H1 (cell line): ENCODE data around the gene C1orf50. TPM values are rescaled to one million over a fixed set of nuclear protein-coding genes. Genes with fewer than 3 reads are reported as not detected.

ENCODE experiments used
- CREB1 ChIP-seq: IDR thresholded peaks from 2 replicates; pipeline ENCODE4 v1.6.1; 2012; ENCODE audit warnings: inconsistent platforms
- EGR1 ChIP-seq: IDR thresholded peaks from 2 replicates; pipeline ENCODE4 v1.6.1; 2011; ENCODE audit warnings: low read depth, low read length, borderline replicate concordance
- HDAC2 ChIP-seq, 2 experiments: fragments of 300-600 bp in 1 of 2; sonication (generic) in 1 of 2; IDR thresholded peaks; 2 replicates each; pipeline ENCODE4 v1.6.1; 2011 to 2012; ENCODE audit warnings: low read depth in 2 of 2, low read length in 2 of 2, mild to moderate bottlenecking in 2 of 2, moderate library complexity in 2 of 2, borderline replicate concordance in 1 of 2, inconsistent platforms in 1 of 2
- JUN ChIP-seq: IDR thresholded peaks from 2 replicates; pipeline ENCODE4 v1.6.1; 2011; ENCODE audit warnings: low read depth, mild to moderate bottlenecking, improper control_type of control experiment, low read length
- MAFK ChIP-seq: IDR thresholded peaks from 2 replicates; pipeline ENCODE4 v1.6.1; 2012; ENCODE audit warnings: low read depth, mild to moderate bottlenecking, improper control_type of control experiment, low read length
- POLR2AphosphoS5 ChIP-seq: IDR thresholded peaks from 2 replicates; pipeline ENCODE4 v1.6.1; 2011; ENCODE audit warnings: low read depth, low read length
- RAD21 ChIP-seq, 2 experiments: IDR thresholded peaks in 1 of 2; conservative IDR thresholded peaks in 1 of 2; 2 replicates each; pipeline ENCODE4 v1.6.1; 2011; ENCODE audit warnings: low read depth in 2 of 2, low read length in 2 of 2, improper control_type of control experiment in 1 of 2, inconsistent platforms in 1 of 2, mild to moderate bottlenecking in 1 of 2, moderate library complexity in 1 of 2
- RNF2 ChIP-seq: fragments of 200-900, 300-1000 bp; sonication (generic); IDR thresholded peaks from 2 replicates; pipeline ENCODE4 v1.7.1; 2016; ENCODE audit warnings: borderline replicate concordance, low read depth, mild to moderate bottlenecking, antibody characterized with exemption, low read length; ENCODE audit not compliant: poor library complexity, severe bottlenecking; ENCODE audit errors: missing control alignments
- SAP30 ChIP-seq: fragments of 300-600 bp; sonication (generic); IDR thresholded peaks from 2 replicates; pipeline ENCODE4 v1.7.1; 2012; ENCODE audit warnings: low read length, moderate library complexity, mild to moderate bottlenecking, inconsistent platforms; ENCODE audit not compliant: insufficient read depth, insufficient replicate concordance
- SIN3A ChIP-seq, 2 experiments: IDR thresholded peaks in 1 of 2; conservative IDR thresholded peaks in 1 of 2; 2 replicates each; pipeline ENCODE4 v1.6.1; 2011 to 2012; ENCODE audit warnings: low read length in 2 of 2, improper control_type of control experiment in 1 of 2, low read depth in 1 of 2, mild to moderate bottlenecking in 1 of 2
- SIRT6 ChIP-seq: IDR thresholded peaks from one replicate; pipeline ENCODE4 v1.7.1; 2012; ENCODE audit warnings: low read length, inconsistent platforms
- SP1 ChIP-seq: IDR thresholded peaks from 2 replicates; pipeline ENCODE4 v1.6.1; 2011; ENCODE audit warnings: low read depth, low read length
- ZNF274 ChIP-seq: IDR thresholded peaks from 2 replicates; pipeline ENCODE4 v1.7.0; 2012; ENCODE audit warnings: low read length, borderline replicate concordance; ENCODE audit errors: extremely low read depth
- polyA plus RNA-seq, 7 experiments: library from polyadenylated mRNA; depleted of rRNA in 3 of 7; stranded (reverse) in 5 of 7; unstranded in 2 of 7; fragments of >200 nt in 5 of 7; fragments of 200-250 nt in 2 of 7; gene quantifications; 1 replicate in 5 of 7; 2 replicates in 1 of 7; 4 replicates in 1 of 7; pipeline versions ENCODE4 v1.2.1 to v1.2.3, GENCODE V29; 2011 to 2013; ENCODE audit warnings: missing spikeins in 2 of 7, mixed read lengths in 2 of 7
- total RNA-seq: library from RNA; stranded (reverse); fragmentation: NEBNext Ultra II Directional; extraction: Animal tissue kit (Norgen Biotek cat#: 25700); gene quantifications from 2 replicates; pipeline ENCODE4 v1.2.1, GENCODE V29; 2021

Gene C1orf50
- total and polyA plus RNA-seq, 2 of the 8 experiments (the other 6 are each of a cell fraction or from before 2014, with no cell fraction given): 3.2 to 7.1 TPM

- peak in 1 of 2 experiments; percentile 33; a peak in 2 of 4 replicates for TF ChIP-seq RAD21 (IDR thresholded peaks at IDR 0.05 in 1 of 2, conservative IDR thresholded peaks at IDR 0.05 in 1 of 2; ENCODE audit: low read depth in 2 of 2, low read length in 2 of 2)
- TF ChIP-seq ZNF274: no peak
- TF ChIP-seq SAP30: peak; percentile 80
- TF ChIP-seq CREB1: no peak
- no peak for TF ChIP-seq JUN
- TF ChIP-seq RNF2: no peak
- 0 out of 4 replicates have a peak, but pooled peaks of 1 of the 2 experiments have one; percentile 54 for TF ChIP-seq SIN3A (conservative IDR thresholded peaks at IDR 0.05 in 1 of 2, IDR thresholded peaks at IDR 0.05 in 1 of 2; ENCODE audit: low read depth in 1 of 2, low read length in 2 of 2)
- no peak for TF ChIP-seq MAFK
- TF ChIP-seq SIRT6: no peak
- TF ChIP-seq EGR1: no peak
- no peak for TF ChIP-seq SP1
- peak in 1 of 2 experiments; percentile 42; a peak in 1 of 4 replicates for TF ChIP-seq HDAC2 (IDR thresholded peaks at IDR 0.05; ENCODE audit: borderline replicate concordance in 1 of 2, low read depth in 2 of 2, low read length in 2 of 2)
- no peak for TF ChIP-seq POLR2AphosphoS5
Measured at GRCh38 chr1:42765832-42766740, 963 bp upstream of the C1orf50 start (continued).
